Right cardiac atrium (tissue), 5 donors: ENCODE data around the gene ORAI2. TPM values are rescaled to one million over a fixed set of nuclear protein-coding genes. Genes with fewer than 3 reads are reported as not detected.
"Not testable (repeated sequence)": the region's sequence is repeated elsewhere in the genome, so short reads cannot be mapped to it uniquely, and the experiment has no call there.

Source experiments
- ATAC-seq, 2 donors: fragments of 200-7000 bp; cut with Tn5 transposase; one replicate each; pipeline versions ENCODE4 v1.8.0 to v1.9.1; 2020; ENCODE audit warnings: moderate library complexity in 2 of 2, mild to moderate bottlenecking in 1 of 2
- DNase-seq, 3 donors: peaks; one replicate each; pipeline ENCODE4 v3.0.0-alpha.2; 2020
- H3K27ac ChIP-seq: one replicate; pipeline ENCODE4 v1.5.1; 2013; ENCODE audit warnings: mild to moderate bottlenecking, low read length, control low read depth, moderate library complexity
- H3K27me3 ChIP-seq: one replicate; pipeline ENCODE4 v1.6.1; 2013; ENCODE audit not compliant: control insufficient read depth, insufficient read depth
- H3K4me1 ChIP-seq: one replicate; pipeline ENCODE4 v1.6.1; 2013; ENCODE audit warnings: low read length; ENCODE audit not compliant: control insufficient read depth, insufficient read depth
- H3K4me3 ChIP-seq: one replicate; pipeline ENCODE4 v1.5.1; 2013; ENCODE audit warnings: low read length, control low read depth
- H3K9me3 ChIP-seq: one replicate; pipeline ENCODE4 v1.6.1; 2013; ENCODE audit warnings: low read length; ENCODE audit not compliant: control insufficient read depth
- WGBS: extraction: QIAGEN DNeasy Blood & Tissue Kit; methylation state at CpG from one replicate; pipeline ENCODE4 v1.1.7; 2013; 5-methylcytosine and 5-hydroxymethylcytosine counted together
- intact Hi-C, 4 donors: fragments of 100-400 bp; cut with DNase I; formaldehyde crosslinking; loops; one replicate each; pipeline versions ENCODE4 v1.11.0 to v1.14.0; 2022 to 2023
- polyA plus RNA-seq: library from polyadenylated mRNA; stranded (reverse); fragments of 200-250 nt; gene quantifications from one replicate; pipeline ENCODE4 v1.2.3, GENCODE V29; 2013
- total RNA-seq, 4 donors: library from RNA; stranded (reverse); fragmentation: NEBNext Ultra II Directional; extraction: Animal tissue kit (Norgen Biotek cat#: 25700); gene quantifications; one replicate each; pipeline ENCODE4 v1.2.1, GENCODE V29; 2021
- donor health status: healthy with polysubstance abuse.
- donor health status: DM: no; HTN: yes; CAD: no.
- donor health status: DM: no; HTN: no; CAD: no.
- donor health status: DM: no; HTN: yes; CAD: no; lungs with severe emphysema.
- donor health status: DM: yes; HTN: yes; CAD: no.

Gene ORAI2
- total and polyA plus RNA-seq, 5 donors, result 2.9 to 7.4 (median 4.3) TPM

DNA sequence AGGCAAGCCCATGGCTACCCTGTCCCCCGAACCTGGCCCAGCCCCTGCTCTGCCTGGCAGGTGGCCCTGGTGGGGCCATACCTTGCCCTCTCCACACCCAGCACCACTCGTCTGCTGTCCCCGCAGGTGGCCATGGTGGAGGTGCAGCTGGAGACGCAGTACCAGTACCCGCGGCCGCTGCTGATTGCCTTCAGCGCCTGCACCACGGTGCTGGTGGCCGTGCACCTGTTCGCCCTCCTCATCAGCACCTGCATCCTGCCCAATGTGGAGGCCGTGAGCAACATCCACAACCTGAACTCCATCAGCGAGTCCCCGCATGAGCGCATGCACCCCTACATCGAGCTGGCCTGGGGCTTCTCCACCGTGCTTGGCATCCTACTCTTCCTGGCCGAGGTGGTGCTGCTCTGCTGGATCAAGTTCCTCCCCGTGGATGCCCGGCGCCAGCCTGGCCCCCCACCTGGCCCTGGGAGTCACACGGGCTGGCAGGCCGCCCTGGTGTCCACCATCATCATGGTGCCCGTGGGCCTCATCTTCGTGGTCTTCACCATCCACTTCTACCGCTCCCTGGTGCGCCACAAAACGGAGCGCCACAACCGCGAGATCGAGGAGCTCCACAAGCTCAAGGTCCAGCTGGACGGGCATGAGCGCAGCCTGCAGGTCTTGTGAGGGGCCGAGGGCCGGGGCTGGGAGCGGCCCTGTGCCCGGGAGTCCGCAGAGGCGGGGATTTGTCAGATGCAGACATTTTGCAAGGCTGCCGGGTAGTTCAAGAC lies 13.2 kb downstream of the ORAI2 start:
- intact Hi-C loops, result no loop called here
- ATAC-seq (no peak), DNase-seq (peak in 1 of 3 donors; percentile 46)
- H3K4me1 ChIP-seq, result no peaks in the 10 kb centered on the region
- 95% methylated on average over 41 of the region's 41 CpGs for WGBS
- no peak overlapping the region for H3K4me3 ChIP-seq
- H3K9me3 ChIP-seq, result no peaks in the 10 kb centered on the region
- H3K27ac ChIP-seq, result no peak overlapping the region
- H3K27me3 ChIP-seq, result no peaks in the 10 kb centered on the region

DNA sequence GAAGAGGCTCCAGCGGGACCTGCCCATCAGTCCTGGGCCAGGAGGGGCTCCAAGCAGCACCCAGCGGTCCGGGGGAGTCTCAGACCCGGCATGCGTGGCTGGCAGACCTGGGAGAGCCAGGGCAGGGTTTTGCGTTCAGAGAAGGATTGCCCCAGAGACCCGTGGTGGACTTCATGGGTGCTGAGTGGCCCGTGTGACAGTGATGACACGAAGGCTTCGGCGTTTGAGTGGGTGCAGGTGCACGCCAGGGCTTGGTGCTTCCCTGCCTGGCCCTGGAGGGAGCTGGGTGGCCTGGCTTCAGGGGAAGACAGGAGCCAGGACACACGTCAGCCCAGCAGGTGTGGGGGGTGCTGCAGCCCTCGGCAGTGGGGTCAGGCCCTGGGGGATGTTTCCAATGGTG lies 13.9 kb downstream of the ORAI2 start:
- no peak overlapping the region for H3K4me3 ChIP-seq
- DNase-seq, result peak in 1 of 3 donors; percentile 31
- H3K27me3 ChIP-seq, result no peaks in the 10 kb centered on the region
- no peak overlapping the region for H3K27ac ChIP-seq
- WGBS, result 88% methylated on average over 14 of the region's 14 CpGs
- no peaks in the 10 kb centered on the region for H3K4me1 ChIP-seq
- no peaks in the 10 kb centered on the region for H3K9me3 ChIP-seq
- intact Hi-C loops, result no loop called here
- ATAC-seq, result no peak

DNA sequence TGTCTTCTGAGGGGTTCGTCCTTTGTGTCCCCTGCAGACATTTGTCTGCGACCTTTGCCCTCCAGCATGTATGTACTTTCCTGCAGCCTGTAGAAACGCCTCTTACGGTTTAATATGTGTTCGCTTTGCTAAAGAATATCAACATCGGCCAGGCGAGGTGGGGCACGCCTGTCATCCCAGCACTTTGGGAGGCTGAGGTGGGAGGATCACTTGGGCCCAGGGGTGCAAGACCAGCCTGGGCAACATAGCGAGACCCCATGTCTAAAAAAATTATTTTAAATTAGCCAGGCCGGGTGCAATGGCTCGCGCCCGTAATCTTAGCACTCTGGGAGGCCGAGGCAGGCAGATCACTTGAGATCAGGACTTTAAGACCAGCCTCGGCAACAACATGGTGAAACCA lies 15.8 kb downstream of the ORAI2 start:
- 96% methylated on average over 15 of the region's 15 CpGs for WGBS

DNA sequence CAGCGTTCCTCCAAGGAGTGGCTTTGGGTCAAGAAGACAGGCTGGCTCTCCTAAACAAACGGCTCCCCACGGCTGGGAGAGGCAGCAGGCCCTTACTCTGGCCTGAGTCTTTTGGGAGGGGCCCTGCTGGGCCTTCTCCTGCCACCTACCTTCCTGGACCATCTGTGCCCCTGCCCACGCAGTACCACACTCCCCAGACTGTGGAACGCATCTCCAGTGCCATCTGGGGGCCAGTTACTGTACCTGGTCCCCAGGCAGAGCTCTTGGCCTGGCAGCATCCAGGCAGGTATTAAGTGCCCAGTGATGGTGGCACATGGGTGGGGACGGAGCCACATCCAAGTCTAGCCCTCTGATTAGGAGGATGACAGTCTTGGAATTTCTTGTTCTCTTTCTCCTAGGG lies 16.9 kb downstream of the ORAI2 start:
- Histone ChIP-seq H3K4me3 (no peak overlapping the region), H3K4me1 (no peaks in the 10 kb centered on the region), H3K27ac (no peak overlapping the region), H3K27me3 (no peaks in the 10 kb centered on the region), H3K9me3 (no peaks in the 10 kb centered on the region)
- intact Hi-C loops, result no loop called here
- DNase-seq (peak in 1 of 3 donors; percentile 32), ATAC-seq (no peak)
- 77% methylated on average over 6 of the region's 6 CpGs for WGBS

More for the DNA sequence above, 15.8 kb downstream of the ORAI2 start:
- Histone ChIP-seq H3K27me3 (no peaks in the 10 kb centered on the region), H3K27ac (no peak overlapping the region), H3K4me3 (no peak overlapping the region), H3K9me3 (no peaks in the 10 kb centered on the region), H3K4me1 (no peaks in the 10 kb centered on the region)
- DNase-seq (no peak), ATAC-seq (no peak)
- intact Hi-C loops, result no loop called here

DNA sequence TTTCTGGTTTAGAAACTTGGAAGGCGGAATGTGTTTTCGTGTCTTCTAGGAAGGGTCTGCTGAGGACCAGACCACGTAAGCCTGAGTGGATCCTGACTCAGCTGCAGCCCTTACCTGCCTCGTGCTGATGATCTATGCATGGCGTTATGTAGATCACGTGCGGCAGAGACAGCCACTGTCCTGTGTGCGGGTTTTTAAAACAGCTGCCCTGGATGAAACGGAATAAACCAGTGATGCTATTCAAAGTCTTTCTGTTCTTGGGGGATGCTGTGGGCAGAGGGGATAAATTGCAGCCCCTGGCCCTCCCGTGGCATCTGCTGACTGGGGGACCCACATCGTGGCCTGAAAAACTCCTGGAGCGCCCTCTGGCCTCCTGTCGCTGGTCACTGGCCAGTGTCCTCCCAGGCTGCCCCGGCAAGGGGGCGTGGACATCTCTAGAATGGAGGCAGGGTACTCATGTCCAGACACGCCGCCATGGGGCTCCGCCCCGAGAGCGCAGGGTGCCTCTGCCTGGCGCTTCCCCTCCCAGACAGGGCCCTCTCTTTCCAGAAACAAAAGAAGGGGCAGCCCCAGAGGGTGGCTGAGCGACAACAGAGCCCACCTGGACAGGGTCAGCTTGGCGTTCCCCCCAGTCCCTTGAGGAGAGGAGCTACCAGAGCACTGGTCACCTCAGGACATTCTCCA lies 18.1 kb downstream of the ORAI2 start:
- H3K9me3 ChIP-seq, result no peaks in the 10 kb centered on the region
- H3K27me3 ChIP-seq, result no peaks in the 10 kb centered on the region
- no peak overlapping the region for H3K4me3 ChIP-seq
- ATAC-seq (no peak), DNase-seq (peak in 1 of 3 donors; percentile 53)
- WGBS, result 49% methylated on average over 23 of the region's 23 CpGs
- intact Hi-C loops, result no loop called here
- no peaks in the 10 kb centered on the region for H3K4me1 ChIP-seq
- H3K27ac ChIP-seq, result no peak overlapping the region

DNA sequence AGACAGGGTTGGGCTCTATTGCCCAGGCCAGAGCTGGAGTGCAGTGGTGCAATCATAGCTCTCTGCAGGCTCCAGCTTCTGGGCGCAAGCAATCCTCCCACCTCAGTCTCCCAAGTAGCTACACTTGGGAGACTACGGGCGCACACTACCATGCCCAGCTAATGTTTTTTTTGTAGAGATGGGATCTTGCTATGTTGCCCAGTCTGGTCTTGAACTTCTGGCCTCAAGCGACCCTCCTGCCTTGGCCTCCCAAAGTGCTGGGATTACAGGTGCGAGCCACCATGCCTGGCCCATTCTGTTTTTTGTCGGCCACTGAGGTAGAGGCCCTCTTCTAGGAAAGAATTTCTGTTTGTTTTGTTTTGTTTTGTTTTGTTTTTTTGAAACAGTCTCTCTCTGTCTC lies 19.1 kb downstream of the ORAI2 start:
- Histone ChIP-seq H3K27ac (no peak overlapping the region), H3K27me3 (no peaks in the 10 kb centered on the region), H3K4me1 (no peaks in the 10 kb centered on the region), H3K9me3 (no peaks in the 10 kb centered on the region), H3K4me3 (no peak overlapping the region)
- intact Hi-C loops, result no loop called here
- WGBS, result 88% methylated on average over 6 of the region's 6 CpGs
- ATAC-seq (no peak), DNase-seq (peak in 1 of 3 donors; percentile 8)

DNA sequence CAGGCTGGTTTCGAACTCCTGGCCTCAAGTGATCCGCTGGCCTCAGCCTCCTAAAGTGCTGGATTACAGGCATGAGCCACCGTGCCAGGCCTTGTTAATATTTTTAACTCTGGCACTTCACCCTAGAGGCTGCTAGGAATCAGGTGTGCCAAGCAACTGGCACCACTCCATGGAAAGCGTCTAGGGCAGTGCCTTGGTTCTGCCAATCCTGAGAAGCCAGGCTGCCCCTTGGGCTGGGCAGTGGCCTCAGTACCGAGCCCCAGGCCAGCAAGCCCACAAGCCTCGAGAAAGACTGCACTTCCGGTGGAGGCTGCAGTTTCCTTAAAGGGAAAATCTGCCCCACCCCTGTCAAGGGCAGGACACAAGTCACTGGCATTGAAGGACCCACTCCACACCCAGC lies 19.9 kb downstream of the ORAI2 start:
- intact Hi-C loops, result no loop called here
- no peak overlapping the region for H3K27ac ChIP-seq
- 64% methylated on average over 7 of the region's 7 CpGs for WGBS

DNA sequence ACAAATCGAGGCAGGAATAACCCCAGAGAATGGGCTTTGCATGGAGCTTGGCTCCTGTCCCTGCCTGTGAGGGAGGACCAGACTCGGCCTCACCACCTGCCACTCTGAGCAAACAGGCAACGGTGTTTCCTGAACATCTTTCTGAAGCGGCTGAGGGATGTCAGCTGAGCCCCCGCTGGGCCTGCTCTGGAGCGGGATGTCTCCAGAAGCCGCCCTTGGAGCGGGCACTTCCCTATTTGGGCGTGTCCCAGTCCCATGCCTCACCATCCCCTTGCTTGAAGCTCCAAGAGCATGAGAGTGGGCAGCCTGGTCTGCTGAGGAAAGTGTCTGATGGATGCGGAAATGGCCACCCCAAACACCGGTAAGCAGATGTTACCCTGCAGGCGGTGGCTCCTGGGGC lies 21.1 kb downstream of the ORAI2 start:
- DNase-seq, result peak in 1 of 3 donors; percentile 44
- H3K4me3 ChIP-seq, result no peak overlapping the region
- WGBS, result 62% methylated on average over 12 of the region's 12 CpGs
- no peaks in the 10 kb centered on the region for H3K27me3 ChIP-seq
- intact Hi-C loops, result no loop called here
- H3K9me3 ChIP-seq, result no peaks in the 10 kb centered on the region
- no peak for ATAC-seq
- no peaks in the 10 kb centered on the region for H3K4me1 ChIP-seq
- no peak overlapping the region for H3K27ac ChIP-seq

More for the DNA sequence above, 19.9 kb downstream of the ORAI2 start:
- Histone ChIP-seq H3K9me3 (no peaks in the 10 kb centered on the region), H3K4me3 (no peak overlapping the region), H3K27me3 (no peaks in the 10 kb centered on the region), H3K4me1 (no peaks in the 10 kb centered on the region)
- no peak for ATAC-seq
- peak in 1 of 3 donors; percentile 51 for DNase-seq

DNA sequence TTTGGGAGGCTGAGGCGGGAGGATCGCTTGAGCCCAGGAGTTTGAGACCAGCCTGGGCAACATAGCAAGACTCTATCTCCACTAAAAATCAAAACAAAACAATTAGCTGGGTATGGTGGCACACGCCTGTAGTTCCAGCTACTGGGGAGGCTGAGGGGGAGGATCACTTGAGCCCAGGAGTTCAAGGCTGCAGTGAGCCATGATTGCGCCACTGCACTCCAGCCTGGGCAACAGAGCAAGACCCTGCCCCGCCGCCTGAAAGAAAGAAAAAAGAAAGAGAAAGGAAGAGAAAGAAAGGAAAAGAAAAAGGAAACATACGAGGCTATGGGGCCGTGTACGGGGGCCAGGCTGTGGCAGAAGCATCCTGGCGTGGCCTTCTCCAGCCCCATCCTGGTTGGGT lies 21.6 kb downstream of the ORAI2 start:
- H3K27me3 ChIP-seq, ATAC-seq: not testable (repeated sequence)
- WGBS, result 93% methylated on average over 10 of the region's 10 CpGs

DNA sequence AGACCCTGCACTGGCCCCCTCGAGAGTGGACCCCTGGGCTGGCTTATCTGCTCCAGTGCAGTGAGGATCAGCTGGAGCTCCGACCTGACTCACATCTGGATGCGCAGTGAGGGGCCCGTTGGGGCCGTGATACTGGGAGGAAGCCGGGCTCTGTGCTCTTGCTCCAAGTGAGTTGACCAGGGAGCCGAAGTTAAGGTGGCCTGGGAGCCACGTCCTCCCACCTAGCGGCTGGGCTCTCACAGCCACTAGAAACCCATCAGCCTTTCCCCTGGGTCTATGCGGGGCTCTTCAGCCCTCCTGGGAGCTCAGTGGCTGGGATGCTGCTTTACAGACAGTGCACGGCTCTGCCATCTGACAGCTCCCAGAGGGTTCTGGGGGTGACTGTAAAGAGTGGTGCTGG lies 22.2 kb downstream of the ORAI2 start:
- Histone ChIP-seq H3K4me1 (no peaks in the 10 kb centered on the region), H3K27ac (no peak overlapping the region), H3K27me3 (no peaks in the 10 kb centered on the region), H3K4me3 (no peak overlapping the region), H3K9me3 (no peaks in the 10 kb centered on the region)
- intact Hi-C loops, result no loop called here
- DNase-seq (peak in 1 of 3 donors; percentile 28), ATAC-seq (no peak)
- WGBS, result 82% methylated on average over 11 of the region's 11 CpGs

More for the DNA sequence above, 21.6 kb downstream of the ORAI2 start:
- H3K9me3 ChIP-seq, intact Hi-C loops, H3K4me1 ChIP-seq, H3K27ac ChIP-seq, H3K4me3 ChIP-seq: not testable (repeated sequence)
- peak in 1 of 3 donors; percentile 7 for DNase-seq

DNA sequence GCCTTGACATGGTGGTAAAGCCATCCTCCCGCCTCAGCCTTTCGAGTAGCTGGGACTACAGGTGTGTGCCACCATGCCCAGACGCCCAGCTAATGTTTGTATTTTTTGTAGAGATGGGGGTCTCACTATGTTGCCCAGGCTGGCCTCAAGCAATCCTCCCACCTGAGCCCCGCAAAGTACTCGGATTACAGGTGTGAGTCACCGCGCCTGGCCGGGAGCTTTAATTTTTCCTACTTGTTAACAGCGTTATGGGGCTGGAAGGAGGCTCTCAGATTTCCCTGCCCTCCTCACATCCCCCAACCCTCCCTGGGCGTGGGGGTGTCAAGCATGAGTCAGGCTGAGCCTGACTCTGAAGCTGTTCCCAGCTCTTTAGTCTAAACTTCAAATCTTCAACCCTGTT lies 23.0 kb downstream of the ORAI2 start:
- no peaks in the 10 kb centered on the region for H3K27me3 ChIP-seq
- no peak overlapping the region for H3K4me3 ChIP-seq
- intact Hi-C loops, result no loop called here
- H3K4me1 ChIP-seq, result no peaks in the 10 kb centered on the region
- H3K9me3 ChIP-seq, result no peaks in the 10 kb centered on the region
- 89% methylated on average over 10 of the region's 10 CpGs for WGBS
- ATAC-seq (no peak), DNase-seq (peak in 1 of 3 donors; percentile 32)
- no peak overlapping the region for H3K27ac ChIP-seq
